HCT116 (cell line): Measurements from ENCODE around the gene CLEC17A.
"Not testable (repeated sequence)": the region's sequence is repeated elsewhere in the genome, so short reads cannot be mapped to it uniquely, and the experiment has no call there.

ENCODE experiments used
- CBX3 ChIP-seq: IDR thresholded peaks from 2 replicates; pipeline ENCODE4 v1.6.1; 2012; ENCODE audit warnings: low read depth
- ELF1 ChIP-seq: IDR thresholded peaks from 2 replicates; pipeline ENCODE4 v1.6.1; 2012; ENCODE audit warnings: low read depth, borderline replicate concordance
- POLR2A ChIP-seq: IDR thresholded peaks from 2 replicates; pipeline ENCODE4 v1.7.0; 2011; ENCODE audit warnings: borderline replicate concordance; ENCODE audit not compliant: insufficient read depth, insufficient read length; ENCODE audit errors: extremely low read depth
- TF ChIP-seq, protein P1 (sequence below), 3 experiments: fragments of 200-600 bp in 1 of 3; sonication (generic) in 1 of 3; IDR thresholded peaks in 2 of 3; conservative IDR thresholded peaks in 1 of 3; 2 replicates each; pipeline ENCODE4 v1.5.1; 2012 to 2017; ENCODE audit warnings: low read depth in 2 of 3, low read length in 2 of 3, antibody characterized with exemption in 1 of 3, borderline replicate concordance in 1 of 3, control low read depth in 1 of 3, mild to moderate bottlenecking in 1 of 3, mixed read lengths in 1 of 3, mixed run types in 1 of 3, moderate library complexity in 1 of 3; ENCODE audit not compliant: insufficient read depth in 1 of 3
- TF ChIP-seq, protein P2 (sequence below): IDR thresholded peaks from 2 replicates; pipeline ENCODE4 v1.6.1; 2012; ENCODE audit warnings: low read depth
- TF ChIP-seq, protein P3 (sequence below): IDR thresholded peaks from 2 replicates; pipeline ENCODE4 v1.6.1; 2012

DNA sequence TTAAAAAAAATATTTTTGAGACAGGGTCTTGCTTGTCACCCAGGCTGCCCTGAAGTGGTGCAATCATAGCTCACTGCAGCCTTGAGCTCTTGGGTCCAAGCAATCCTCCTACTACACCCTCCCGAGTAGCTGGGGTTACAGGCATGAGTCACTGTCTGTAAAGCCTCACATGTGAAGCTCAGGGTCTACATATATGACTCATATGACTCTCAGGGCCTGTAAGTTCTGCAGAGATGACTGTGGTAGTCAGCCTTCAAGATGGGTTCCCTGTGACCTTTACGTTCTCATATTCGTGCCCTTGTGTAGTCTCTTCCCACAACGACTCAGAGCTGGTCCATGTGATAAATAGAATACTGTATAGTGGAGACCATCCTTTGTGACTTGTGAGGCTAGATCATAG is 6.5 kb downstream of the CLEC17A start:
- TF ChIP-seq, protein P1, sequence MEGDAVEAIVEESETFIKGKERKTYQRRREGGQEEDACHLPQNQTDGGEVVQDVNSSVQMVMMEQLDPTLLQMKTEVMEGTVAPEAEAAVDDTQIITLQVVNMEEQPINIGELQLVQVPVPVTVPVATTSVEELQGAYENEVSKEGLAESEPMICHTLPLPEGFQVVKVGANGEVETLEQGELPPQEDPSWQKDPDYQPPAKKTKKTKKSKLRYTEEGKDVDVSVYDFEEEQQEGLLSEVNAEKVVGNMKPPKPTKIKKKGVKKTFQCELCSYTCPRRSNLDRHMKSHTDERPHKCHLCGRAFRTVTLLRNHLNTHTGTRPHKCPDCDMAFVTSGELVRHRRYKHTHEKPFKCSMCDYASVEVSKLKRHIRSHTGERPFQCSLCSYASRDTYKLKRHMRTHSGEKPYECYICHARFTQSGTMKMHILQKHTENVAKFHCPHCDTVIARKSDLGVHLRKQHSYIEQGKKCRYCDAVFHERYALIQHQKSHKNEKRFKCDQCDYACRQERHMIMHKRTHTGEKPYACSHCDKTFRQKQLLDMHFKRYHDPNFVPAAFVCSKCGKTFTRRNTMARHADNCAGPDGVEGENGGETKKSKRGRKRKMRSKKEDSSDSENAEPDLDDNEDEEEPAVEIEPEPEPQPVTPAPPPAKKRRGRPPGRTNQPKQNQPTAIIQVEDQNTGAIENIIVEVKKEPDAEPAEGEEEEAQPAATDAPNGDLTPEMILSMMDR (IDR thresholded peaks at IDR 0.05 in 2 of 3, conservative IDR thresholded peaks at IDR 0.05 in 1 of 3; ENCODE audit: borderline replicate concordance in 1 of 3, insufficient read depth in 1 of 3, low read depth in 2 of 3, low read length in 2 of 3) = not testable (repeated sequence)
- TF ChIP-seq POLR2A, ELF1, CBX3: not testable (repeated sequence)
- TF ChIP-seq, protein P2, sequence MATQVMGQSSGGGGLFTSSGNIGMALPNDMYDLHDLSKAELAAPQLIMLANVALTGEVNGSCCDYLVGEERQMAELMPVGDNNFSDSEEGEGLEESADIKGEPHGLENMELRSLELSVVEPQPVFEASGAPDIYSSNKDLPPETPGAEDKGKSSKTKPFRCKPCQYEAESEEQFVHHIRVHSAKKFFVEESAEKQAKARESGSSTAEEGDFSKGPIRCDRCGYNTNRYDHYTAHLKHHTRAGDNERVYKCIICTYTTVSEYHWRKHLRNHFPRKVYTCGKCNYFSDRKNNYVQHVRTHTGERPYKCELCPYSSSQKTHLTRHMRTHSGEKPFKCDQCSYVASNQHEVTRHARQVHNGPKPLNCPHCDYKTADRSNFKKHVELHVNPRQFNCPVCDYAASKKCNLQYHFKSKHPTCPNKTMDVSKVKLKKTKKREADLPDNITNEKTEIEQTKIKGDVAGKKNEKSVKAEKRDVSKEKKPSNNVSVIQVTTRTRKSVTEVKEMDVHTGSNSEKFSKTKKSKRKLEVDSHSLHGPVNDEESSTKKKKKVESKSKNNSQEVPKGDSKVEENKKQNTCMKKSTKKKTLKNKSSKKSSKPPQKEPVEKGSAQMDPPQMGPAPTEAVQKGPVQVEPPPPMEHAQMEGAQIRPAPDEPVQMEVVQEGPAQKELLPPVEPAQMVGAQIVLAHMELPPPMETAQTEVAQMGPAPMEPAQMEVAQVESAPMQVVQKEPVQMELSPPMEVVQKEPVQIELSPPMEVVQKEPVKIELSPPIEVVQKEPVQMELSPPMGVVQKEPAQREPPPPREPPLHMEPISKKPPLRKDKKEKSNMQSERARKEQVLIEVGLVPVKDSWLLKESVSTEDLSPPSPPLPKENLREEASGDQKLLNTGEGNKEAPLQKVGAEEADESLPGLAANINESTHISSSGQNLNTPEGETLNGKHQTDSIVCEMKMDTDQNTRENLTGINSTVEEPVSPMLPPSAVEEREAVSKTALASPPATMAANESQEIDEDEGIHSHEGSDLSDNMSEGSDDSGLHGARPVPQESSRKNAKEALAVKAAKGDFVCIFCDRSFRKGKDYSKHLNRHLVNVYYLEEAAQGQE = not testable (repeated sequence)
- TF ChIP-seq, protein P3, sequence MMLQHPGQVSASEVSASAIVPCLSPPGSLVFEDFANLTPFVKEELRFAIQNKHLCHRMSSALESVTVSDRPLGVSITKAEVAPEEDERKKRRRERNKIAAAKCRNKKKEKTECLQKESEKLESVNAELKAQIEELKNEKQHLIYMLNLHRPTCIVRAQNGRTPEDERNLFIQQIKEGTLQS = not testable (repeated sequence)
